ENCODE results near the gene CEP72. TPM values are rescaled to one million over a fixed set of nuclear protein-coding genes. Genes with fewer than 3 reads are reported as not detected.

Gene CEP72
- total and polyA plus RNA-seq, 10 of the 15 experiments (the other 5 are each of a cell fraction or from before 2014, with no cell fraction given), result 0.35 to 13.5 (median 8.3) TPM

GRCh38 chr5:601771-602465 is 10.2 kb upstream of the CEP72 start:
- in situ Hi-C loops (cut with MboI), result no loop called here
- no peak for ATAC-seq
- no peaks in the 10 kb centered on the region; the same call in 2 of the 3 replicates for H3K9me3 ChIP-seq (replicated peaks; ENCODE audit: control insufficient read depth, insufficient read depth, low read length)
- no TSS peak for BruUV-seq (replicated peaks)
- no peak overlapping the region for H3K4me2 ChIP-seq (ENCODE audit: control insufficient read depth, insufficient read depth)
- no peaks in the 10 kb centered on the region for H3K36me3 ChIP-seq (ENCODE audit: control insufficient read depth in 2 of 2, insufficient read depth in 2 of 2, low read length in 1 of 2)
- no peak for FAIRE-seq
- no peak overlapping the region for H2AFZ ChIP-seq (ENCODE audit: control insufficient read depth, low read depth, low read length)
- no peak overlapping the region for H3K27ac ChIP-seq (ENCODE audit: control insufficient read depth, insufficient read depth)
- DNase-seq (ENCODE audit: low read depth, low spot score), result no peak
- 81% methylated on average over 47 of the region's 47 CpGs for WGBS (ENCODE audit: insufficient coverage, insufficient replicate concordance, low lambda C conversion rate, missing lambda C conversion rate)
- CTCF ChIA-PET, result no interaction called here
- peaks cover 0 to 5% of the 10 kb centered on the region in 2 experiments; a peak in 2 of 4 replicates for H3K27me3 ChIP-seq (replicated peaks in 1 of 2; ENCODE audit: control insufficient read depth in 2 of 2, insufficient read depth in 2 of 2, low read length in 1 of 2)
- POLR2A ChIA-PET, result interaction anchor here (0.5 kb wide), 1 partner anchor 390 kb away, joined by 3 read pairs; no protein-coding TSS in a partner anchor
- no peak overlapping the region for H3K9ac ChIP-seq (ENCODE audit: control insufficient read depth, insufficient read depth, low read length)
- intact Hi-C loops (cut with micrococcal nuclease; ENCODE audit: unreplicated experiment), result no loop called here
- RAD21 ChIA-PET (ENCODE audit: unreplicated experiment), result no interaction called here
- H3K4me1 ChIP-seq (ENCODE audit: control insufficient read depth, insufficient read depth, low read length), result peaks cover 5% of the 10 kb centered on the region
- H4K20me1 ChIP-seq (ENCODE audit: control insufficient read depth, insufficient read depth), result no peaks in the 10 kb centered on the region
- no peak overlapping the region for H3K4me3 ChIP-seq
- no peaks in the 10 kb centered on the region for H3K79me2 ChIP-seq (ENCODE audit: control insufficient read depth, insufficient read depth, low read length)
- SMC1A ChIA-PET (ENCODE audit: uncharacterized antibody, unreplicated experiment), result no interaction called here
- TF ChIP-seq KLF5 (IDR thresholded peaks at IDR 0.05; ENCODE audit: partially characterized antibody) (no peak), POLR2A (IDR thresholded peaks at IDR 0.05; ENCODE audit: low read depth, low read length) (no peak), TAF1 (IDR thresholded peaks at IDR 0.05; ENCODE audit: borderline replicate concordance, low read depth, low read length) (no peak), PRDM15 (CRISPR knock-in tag; IDR thresholded peaks at IDR 0.05) (no peak), ZSCAN29 (IDR thresholded peaks at IDR 0.05) (no peak), SIN3A (IDR thresholded peaks at IDR 0.05; ENCODE audit: low read depth, low read length) (no peak), ZNF687 (IDR thresholded peaks at IDR 0.05) (no peak), ZNF207 (IDR thresholded peaks at IDR 0.05; ENCODE audit: borderline replicate concordance) (no peak), NFIC (IDR thresholded peaks at IDR 0.05; ENCODE audit: low read depth, low read length) (no peak), ZNF217 (IDR thresholded peaks at IDR 0.05) (no peak), CHD1 (IDR thresholded peaks at IDR 0.05; ENCODE audit: low read depth, low read length) (no peak), ELK1 (IDR thresholded peaks at IDR 0.05; ENCODE audit: low read depth, low read length) (no peak)

Measured in GM12878 (cell line).